Stimulated activated CD4-positive, alpha-beta T cell treated with anti-CD3 and anti-CD28 coated beads, Interleukin-2, amount 100 ng/mL, for 24 hours (primary cell): Measurements from ENCODE around the gene CNKSR2.
"Not testable (repeated sequence)": the region's sequence is repeated elsewhere in the genome, so short reads cannot be mapped to it uniquely, and the experiment has no call there.

ENCODE experiments used
- DNase-seq, 2 donors: peaks; one replicate each; pipeline ENCODE4 v3.0.0-alpha.2; 2020

CNKSR2 gene

GRCh38 chrX:21457718-21458117 is 83.5 kb downstream of the CNKSR2 start:
- no peak for DNase-seq

GRCh38 chrX:21469071-21469470 is 94.9 kb downstream of the CNKSR2 start:
- no peak for DNase-seq

- no peak for DNase-seq
Observed at GRCh38 chrX:21476909-21477308, 102.7 kb downstream of the CNKSR2 start.

- no peak for DNase-seq
Observed at GRCh38 chrX:21479695-21480270, 105.6 kb downstream of the CNKSR2 start.

GRCh38 chrX:21481761-21482160 is 107.5 kb downstream of the CNKSR2 start:
- DNase-seq, result no peak

GRCh38 chrX:21484051-21484450 is 109.8 kb downstream of the CNKSR2 start:
- DNase-seq, result not testable (repeated sequence)

- DNase-seq, result no peak
Observed at GRCh38 chrX:21487832-21488231, 113.6 kb downstream of the CNKSR2 start.

GRCh38 chrX:21490341-21490740 is 116.1 kb downstream of the CNKSR2 start:
- no peak for DNase-seq

- DNase-seq, result no peak
Observed at GRCh38 chrX:21493226-21493830, 119.1 kb downstream of the CNKSR2 start.

GRCh38 chrX:21503593-21503992 is 129.4 kb downstream of the CNKSR2 start:
- DNase-seq, result no peak

GRCh38 chrX:21509912-21510311 is 135.7 kb downstream of the CNKSR2 start:
- no peak for DNase-seq

- no peak for DNase-seq
Observed at GRCh38 chrX:21524008-21524407, 149.8 kb downstream of the CNKSR2 start.

GRCh38 chrX:21528076-21528475 is 153.9 kb downstream of the CNKSR2 start:
- DNase-seq, result no peak

GRCh38 chrX:21529771-21530170 is 155.6 kb downstream of the CNKSR2 start:
- DNase-seq, result no peak

- not testable (repeated sequence) for DNase-seq
Observed at GRCh38 chrX:21544642-21545041, 170.4 kb downstream of the CNKSR2 start.

GRCh38 chrX:21559417-21559816 is 185.2 kb downstream of the CNKSR2 start:
- no peak for DNase-seq

- no peak for DNase-seq
Observed at GRCh38 chrX:21565025-21565424, 190.8 kb downstream of the CNKSR2 start.

- no peak for DNase-seq
Observed at GRCh38 chrX:21574793-21575192, 200.6 kb downstream of the CNKSR2 start.

- DNase-seq, result no peak
Observed at GRCh38 chrX:21581479-21581878, 207.3 kb downstream of the CNKSR2 start.

GRCh38 chrX:21586001-21586400 is 211.8 kb downstream of the CNKSR2 start:
- no peak for DNase-seq

GRCh38 chrX:21590012-21590776 is 216.0 kb downstream of the CNKSR2 start:
- DNase-seq, result no peak

- DNase-seq, result no peak
Observed at GRCh38 chrX:21606002-21606401, 231.8 kb downstream of the CNKSR2 start.

GRCh38 chrX:21610168-21610567 is 235.9 kb downstream of the CNKSR2 start:
- DNase-seq, result no peak

- DNase-seq, result no peak
Observed at GRCh38 chrX:21612154-21612553, 237.9 kb downstream of the CNKSR2 start.
